T-helper 2 cell (primary cell): Measurements from ENCODE around the gene AVEN.
A peak's percentile ranks its signal among the peaks of the same experiment; 100 is the strongest.

Experiments used
- DNase-seq, 5 experiments: peaks; one replicate each; pipeline versions ENCODE4 v3.0.0 to v3.0.0-alpha.2; 2012 to 2022

AVEN gene

DNA sequence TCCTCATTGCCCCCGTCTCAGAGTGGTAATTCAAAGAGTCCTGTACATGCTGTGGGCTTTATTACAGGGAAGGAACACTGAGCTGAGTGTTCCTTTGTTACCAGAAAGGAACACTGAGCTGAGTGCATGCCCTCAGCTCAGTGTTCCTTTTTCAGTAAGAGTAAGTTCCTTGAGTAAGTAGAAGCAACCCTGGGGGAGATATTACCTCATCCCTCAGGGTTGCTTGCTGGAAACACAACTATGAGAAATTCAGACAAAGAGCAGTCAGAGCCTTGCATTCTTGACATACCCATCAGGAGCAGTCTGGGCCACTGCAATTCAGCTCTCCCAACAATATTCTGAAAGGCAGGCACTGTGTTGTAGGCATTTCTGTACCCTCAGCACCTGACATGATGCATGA is 53.7 kb downstream of the AVEN start:
- no peak for DNase-seq

DNA sequence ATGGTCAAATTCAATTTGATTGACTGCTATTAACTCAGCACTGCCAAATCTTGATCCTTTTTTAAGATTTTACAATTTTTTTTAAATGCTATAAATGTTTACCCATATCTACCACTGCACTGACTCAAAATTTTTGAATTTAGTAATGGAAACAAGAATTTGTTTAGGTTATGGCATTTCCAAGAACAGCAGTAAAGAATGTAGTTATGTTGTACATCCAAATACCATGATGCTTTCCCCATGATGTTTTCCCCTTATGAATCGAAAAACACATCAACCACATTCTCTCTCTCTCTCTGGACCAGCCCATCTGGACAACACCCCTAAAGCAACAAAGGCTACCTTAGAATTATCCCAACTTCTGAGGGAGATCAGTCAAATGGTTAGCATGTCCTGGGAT is 56.5 kb downstream of the AVEN start:
- no peak for DNase-seq

DNA sequence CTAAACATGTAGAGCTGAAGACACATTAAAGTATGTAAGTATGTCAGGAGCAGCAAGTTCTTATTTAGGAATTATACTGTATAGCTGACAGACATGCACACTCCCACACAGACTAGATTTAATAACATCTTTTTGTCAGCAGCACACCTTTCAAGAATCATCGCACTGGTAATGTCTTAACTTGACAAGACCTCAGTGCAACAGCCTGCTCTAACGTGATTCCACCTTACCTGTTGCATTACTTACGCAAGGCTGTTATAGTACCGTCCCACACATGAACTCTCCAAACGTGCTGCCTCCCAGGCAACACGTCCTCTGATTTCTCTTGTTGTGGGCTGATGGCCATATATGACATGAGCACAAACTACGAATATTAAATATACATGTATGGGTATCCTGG is 58.8 kb downstream of the AVEN start:
- DNase-seq: no peak

DNA sequence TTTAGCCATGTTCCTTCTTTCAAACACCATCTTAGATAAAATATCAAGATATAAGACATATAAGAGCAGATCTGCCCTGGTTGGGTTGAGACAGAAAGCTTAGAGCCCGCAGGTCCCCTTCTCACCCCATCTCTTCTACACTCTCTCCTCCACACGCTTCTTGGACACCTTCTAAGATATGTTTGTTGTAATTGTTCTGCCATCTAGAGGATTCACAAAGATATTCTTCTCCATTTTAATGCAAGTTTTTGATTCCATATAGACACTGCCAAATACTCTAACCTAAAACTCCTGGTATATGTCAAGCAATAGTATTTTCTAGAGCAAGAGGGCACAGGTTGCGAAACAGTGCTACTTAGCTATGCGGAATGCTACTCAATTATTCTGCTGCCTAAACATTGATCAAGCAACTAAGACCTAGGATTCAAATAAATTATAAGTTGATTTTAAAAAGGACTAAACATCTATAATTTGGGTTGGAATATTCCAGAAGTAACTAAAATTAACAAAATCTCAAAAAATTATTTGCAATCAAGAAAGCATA is 63.9 kb downstream of the AVEN start:
- DNase-seq: no peak

DNA sequence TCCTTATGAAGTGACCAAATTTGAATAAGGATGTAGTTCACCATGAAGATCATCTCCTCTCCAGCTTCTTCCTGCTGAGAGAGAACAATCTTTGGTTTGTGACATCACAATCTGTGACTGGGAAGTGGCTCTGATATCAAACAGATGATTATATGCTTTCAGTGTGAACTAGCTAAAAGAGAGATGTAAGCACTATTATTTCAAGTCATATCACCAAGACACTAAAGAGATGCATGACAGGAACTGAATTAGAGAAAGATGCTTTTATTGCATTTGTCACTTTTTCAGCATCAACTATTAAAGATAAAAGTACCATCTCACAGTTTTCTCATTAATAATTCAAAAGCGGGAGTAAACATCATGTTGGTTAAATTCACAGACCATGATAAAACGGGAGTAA is 67.2 kb downstream of the AVEN start:
- DNase-seq: no peak

DNA sequence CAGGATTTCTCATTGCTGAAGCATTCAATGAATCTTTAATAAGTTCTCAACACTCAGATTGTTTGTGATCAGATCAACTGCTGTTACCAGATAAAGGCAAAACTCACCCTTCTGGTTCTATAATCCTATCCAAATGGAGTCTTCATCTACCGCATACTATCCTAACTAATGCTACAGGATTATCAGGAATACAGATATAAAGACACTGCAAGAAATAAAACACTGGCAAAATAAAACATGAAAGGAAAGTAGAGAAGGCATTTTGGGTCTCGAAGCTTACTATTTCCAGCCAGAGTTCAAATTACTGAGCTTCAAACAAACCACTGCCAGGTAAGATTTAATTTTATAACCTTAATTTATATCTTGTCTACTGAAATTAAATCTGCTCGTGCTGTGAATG is 70.2 kb downstream of the AVEN start:
- DNase-seq: no peak

DNA sequence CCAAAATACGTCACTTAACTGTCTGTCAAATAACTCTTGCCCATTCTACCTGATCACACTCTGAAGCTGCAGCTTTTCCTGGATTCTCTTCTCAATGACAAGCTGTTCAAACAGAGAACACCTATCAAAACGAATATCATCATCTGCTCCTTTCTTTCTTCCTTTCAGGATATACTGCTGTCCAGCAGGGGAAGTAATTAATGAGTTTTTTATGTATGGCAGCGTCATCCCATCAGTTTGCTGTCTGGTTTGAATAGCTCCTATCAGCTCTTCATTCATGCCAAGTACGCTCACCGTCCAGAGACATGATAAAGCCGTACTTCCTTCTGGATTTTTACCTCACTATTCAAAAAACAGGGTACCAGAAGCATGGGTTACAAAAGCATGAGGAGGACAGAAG is 70.8 kb downstream of the AVEN start, which contains the start of gene CHRM5:
Gene CHRM5, plus strand, starts transcription at position 274 of the 400 bp plus-strand sequence. CDS start 94,221 bp downstream, outside the sequence.
- no peak for DNase-seq

DNA sequence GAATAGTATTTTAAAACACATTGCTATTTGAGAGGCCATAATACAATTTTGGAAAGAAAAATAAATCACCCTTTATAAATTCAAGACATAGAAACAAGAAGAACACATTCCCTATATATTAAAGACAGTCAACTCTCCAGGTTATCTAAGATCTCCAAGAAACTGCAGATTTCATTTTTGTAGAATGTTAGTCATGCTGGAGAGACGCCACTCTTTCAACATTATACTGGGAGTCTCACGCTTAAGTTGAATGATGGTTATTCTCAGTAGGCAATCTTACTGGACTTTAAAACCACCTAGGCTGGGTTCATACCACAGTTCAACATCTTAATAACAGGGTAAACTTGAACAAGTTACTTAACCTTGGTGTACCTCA is 74.4 kb downstream of the AVEN start:
- DNase-seq: no peak

DNA sequence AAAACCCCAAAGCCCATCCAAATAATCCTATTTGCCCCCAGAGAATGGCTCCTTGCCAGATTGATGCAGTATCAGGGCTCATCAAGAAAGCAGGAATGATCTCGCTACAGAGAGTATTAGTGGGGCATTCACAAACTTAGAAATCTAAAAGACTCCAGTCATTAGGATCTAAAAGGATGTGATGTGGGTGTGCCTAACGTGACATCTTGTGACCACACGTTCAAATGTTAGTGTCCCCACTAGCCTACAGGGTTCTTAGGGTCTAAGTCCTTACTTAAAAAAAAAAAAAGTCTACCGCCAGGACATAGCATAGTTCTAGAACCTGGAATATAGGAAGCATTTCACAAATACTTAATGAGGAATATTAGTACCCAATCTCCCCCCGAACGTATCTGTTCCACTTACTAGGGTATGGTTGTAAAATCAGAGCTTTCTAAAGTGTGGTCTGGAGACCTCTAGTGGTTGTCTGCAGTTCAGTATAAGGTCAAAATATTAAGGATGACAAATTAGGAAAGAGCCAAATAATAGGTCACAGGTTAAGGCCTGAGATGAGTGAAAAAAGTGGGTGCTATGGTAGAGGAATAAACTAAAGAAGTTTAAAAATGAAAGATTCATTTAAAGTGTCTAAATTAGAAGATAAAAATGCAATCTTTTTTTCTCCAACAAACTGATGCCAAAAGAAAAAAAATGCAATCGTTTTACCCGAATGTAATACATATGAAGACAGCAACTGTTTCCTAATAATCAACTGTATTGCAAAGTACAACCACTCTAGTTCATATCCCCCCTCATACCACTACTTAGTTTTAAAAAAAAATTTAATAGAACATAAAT is 75.0 kb downstream of the AVEN start:
- peak in 1 of 5 experiments; percentile 24 for DNase-seq

DNA sequence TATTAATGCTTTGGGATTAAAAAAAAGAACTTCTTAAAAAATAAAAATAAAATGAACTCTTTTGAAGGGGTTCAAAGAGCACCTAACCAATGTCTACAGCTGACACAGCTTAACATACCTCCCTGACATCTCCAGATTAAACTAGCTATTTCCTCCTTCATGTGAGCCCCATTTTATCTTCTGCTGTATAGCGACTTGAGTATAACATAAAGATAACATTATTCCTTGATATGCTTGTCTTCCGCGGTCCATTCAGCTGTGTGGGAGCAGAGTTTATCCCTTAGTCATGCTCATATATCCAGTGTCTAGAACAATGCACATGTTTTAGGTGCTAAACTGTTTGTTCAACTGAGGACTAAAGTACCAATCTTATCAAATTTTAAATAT is 78.5 kb downstream of the AVEN start:
- no peak for DNase-seq

DNA sequence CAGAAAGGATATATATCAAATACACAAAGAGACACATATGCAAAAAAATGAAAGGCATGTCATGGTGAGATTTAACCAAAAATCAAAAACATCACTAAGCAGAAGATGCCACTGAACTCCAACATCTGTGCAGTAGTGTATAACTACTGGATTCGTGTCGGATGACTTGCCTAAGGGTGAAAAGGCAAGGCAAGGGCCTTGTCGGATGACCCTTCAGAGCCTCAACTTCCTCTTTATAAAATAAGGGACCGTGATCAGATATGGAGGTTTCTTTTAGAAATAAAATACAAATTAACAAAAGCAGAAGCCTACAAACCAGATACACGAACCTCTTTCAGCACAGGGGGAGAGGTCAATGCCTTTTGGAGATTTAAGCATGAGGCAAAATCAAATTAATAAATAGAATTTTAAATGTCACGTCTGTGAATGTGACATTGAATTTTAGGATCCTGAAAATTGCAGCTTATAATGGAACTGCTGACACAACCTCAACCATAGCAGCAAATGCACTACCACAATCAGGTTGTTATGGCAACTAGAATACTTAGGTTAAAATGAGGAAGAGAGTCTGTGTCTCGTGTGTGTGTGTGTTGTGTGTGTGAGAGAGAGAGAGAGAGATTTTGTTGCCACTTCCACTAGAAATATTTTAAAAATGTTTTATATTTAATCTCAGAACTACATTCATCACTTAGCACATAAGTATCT is 79.0 kb downstream of the AVEN start:
- DNase-seq: no peak

DNA sequence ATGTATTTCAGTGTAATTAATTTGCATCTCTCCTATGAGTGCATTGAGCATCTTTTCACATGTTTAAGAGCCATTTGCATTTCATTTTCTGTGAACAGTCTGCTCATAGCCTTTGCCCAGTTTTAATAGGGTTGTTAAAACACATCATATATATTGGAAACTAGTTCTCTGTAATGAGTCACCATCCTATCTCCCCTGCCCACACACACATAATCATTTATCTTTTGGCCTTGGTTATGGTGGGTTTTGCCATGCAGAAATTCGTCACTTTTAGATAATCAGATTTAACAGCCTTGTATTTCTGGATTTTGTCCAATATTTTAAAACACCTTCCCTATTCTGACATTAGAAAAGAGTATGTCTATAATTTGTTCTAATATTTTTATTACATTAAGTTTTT is 82.6 kb downstream of the AVEN start:
- DNase-seq: no peak

DNA sequence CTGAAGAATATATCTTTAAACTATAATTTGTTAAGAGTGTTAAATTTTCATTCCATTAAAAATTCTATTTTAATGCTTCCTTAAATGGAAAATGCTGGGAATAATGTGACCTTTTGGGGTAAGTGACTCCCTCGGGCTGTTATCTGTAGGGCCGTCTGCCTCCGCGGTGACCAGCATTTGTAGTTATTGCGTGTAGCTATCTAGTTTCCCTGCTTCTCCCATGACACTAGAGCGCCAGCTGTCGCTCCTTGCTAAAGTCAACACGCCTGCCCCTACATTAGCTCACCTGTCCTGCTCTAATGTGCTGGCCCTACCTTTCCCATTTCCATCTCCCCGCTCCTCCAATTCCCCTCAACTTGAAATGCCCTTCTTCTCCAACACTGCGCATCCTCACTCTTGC is 83.1 kb downstream of the AVEN start:
- DNase-seq: no peak

DNA sequence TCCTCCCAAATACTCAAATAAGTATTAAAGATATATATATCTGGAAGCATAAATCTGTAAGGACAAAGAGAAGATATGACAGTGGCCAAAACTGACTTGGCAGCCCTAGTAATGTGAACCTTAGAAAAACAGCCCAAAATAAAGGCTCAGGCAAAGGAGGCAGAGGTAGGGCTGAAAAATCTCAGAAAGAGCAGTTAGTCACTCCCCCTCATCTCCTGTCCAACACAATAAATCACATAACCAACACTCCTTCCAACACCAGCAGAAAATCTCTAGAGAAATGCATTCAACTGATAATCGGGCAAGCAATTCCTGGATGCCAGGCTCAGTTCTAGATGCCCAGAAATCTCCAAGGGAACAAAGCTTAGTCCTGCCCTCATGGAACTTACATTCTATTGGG is 92.9 kb downstream of the AVEN start:
- DNase-seq: no peak

DNA sequence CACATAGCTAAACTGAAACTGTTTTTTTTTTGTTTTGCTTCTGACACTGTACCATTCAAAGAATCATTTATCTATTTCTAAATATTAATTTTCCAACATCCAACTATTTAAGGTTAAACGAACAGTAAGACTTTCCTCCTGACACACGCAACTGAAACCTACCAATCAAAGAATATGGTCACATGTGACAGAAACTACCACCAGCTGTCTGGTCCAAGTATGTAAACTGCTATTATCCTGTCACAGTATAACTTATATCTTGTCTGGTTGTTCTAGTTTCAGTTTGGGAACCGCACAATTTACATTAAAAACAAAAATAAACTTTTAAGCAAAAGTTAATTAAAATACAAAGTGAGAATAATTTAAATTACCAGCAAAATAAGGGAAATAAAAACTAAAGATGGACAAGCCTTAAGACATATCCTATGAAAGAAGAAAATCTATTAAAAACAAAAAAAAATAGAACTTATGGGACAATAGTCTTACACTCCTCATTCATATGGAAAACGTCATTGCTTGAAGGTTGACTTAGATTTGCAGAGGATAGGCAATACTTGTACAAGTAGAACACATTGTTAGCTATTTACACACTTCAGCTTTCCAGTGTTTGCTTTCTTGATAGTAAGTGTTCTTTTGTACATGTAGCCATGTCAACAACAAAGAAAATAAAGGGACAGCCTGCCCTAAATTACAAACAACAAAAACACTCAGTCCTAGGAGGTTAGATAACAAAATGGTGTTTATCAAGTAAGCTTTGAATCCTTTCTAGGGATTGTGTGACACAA is 97.5 kb downstream of the AVEN start:
- no peak for DNase-seq

DNA sequence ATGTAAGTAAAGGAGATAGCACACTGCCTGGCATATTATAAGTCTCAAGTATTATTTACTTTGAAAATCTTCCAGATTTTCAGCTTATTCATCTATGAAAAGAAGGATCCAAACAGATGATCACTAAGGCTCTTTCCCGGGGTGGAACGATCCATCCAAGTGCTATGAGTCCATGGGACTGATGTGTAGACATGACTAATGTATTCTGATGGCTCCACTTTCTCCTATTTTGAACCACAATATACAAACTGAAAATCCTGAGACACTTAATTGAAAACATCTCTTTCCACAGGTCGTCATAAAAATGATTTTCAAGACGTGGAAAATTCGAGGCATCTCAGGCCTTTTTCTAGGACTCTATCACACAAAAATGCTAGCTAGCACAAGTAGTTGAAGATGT is 104.1 kb downstream of the AVEN start:
- DNase-seq: no peak

DNA sequence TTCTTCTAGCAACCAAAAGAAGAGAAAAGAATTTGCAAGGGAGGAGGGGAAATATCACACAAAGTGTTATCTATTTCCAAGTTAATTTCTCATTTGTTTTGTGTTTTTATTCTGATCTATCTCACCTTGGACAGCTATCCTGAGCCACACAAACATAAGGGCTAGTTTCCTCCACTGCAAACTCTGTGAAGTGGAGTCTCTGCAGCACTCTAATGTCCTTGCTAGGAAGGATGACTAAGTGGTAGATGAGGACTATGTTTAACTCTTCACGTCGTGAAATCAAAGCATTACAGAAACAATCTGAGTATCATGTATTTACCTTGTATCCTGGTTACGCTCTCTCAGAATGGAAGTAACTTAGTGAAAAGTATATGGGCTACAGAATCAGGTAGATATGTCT is 104.6 kb downstream of the AVEN start:
- DNase-seq: no peak

DNA sequence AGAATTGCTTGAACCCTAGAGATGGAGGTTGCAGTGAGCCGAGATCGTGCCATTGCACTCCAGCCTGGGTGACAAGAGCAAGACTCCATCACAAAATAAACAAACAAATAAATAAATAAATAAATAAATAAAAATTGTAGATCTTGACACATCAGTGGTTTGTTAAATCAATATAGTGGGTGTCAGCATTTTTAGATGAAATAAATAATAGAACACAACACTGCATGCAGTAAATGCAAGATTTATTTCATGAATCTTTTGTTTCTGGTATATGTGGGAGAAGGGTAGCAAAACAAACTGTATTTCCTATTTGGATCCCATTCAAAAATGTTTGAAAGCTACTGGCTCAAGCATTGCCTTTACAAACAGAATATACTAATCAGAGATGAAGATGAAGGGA is 106.3 kb downstream of the AVEN start:
- no peak for DNase-seq

DNA sequence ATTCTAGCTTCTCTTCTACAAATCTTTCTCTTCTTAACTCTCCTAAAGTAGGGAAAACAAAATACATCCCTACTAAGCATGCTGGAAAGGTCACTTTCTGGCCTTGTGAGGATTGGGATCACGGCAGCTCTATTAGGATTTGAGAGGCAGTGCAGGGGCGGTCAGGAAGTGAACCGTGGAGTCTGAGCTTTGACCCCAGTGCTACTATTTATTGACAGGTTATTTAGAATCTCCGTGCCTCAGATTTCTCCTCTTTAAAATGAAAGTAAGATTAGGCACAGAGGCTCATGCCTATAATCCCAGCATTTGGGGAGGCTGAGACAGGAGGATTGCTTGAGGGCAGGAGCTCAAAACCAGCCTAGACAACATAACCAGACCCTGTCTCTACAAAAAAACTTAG is 112.7 kb downstream of the AVEN start:
- DNase-seq: no peak

DNA sequence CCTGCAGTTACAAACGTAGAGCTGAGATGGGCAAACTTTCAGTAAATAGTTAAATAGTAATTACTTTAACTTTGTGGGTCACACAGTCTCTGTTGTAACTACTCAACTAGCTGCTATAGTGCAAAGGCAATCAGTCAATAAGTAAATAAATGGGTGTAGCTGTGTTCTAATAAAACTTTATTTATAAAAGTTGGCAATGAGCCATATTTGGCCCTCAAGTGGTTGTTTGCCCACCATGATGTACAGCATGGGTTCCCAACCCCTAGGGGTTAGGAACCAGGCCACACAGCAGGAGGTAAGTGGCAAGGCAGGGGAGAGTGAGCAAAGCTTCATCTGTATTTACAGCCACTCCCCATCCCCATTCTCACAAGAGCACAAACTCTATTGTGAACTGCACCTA is 115.6 kb downstream of the AVEN start:
- DNase-seq: no peak

DNA sequence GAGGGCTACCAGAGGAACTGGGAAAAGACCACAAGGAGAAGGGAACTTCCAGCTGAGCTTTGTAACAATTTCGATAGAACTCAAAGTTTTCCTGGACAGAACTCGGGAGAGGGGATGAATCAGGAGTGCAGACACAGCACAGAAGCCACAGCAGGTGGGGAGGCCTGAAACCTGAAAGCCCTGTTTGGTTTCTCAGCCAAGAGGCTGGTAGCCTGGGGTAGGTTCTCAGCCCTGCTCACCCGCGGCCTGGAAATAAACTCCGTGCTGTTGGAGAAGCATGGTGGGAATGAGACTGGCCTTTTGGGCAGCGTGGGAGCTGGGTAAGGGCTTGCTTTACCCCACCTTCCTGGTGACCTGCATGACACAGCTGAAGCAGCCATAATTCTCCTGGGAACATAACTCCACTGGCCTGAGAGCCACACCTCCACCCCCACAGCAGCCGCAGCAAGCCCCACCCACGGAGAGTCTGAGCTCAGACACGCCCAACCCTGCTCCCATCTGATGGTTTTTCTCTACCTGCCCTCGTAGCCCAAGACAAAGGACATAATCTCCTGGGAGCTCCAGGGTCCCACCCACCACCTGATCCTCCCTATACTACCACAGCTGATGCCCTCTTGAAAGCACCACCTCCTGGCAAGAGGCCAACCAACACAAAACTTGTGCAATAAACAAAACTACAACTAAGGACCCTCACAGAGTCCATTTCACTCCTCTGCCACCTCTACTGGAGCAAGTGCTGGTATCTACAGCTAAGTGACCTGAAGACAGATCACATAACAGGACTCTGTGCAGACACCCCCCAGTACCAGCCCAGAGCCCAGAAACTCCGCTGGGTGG is 123.2 kb downstream of the AVEN start:
- no peak for DNase-seq

DNA sequence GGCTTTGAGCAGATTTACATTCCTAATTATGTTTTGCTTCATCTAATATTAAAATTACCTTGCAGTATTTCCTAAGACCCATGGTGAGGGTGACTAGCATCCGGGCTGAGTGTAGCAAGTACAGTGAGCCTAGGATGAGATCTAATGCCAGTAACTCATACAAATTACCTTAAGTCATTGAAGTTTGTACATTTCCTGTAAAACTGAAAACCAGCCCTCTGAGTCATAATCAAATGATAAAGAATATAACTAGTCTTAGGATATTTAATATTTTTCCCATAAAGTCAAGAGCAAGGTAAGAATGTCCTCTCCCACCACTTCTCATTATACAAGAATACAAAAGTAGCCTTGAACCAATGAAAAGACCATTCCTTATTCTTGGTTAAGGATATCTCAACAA is 125.5 kb downstream of the AVEN start:
- no peak for DNase-seq
